NCI-H2029 treated with DMSO at 0.1 percent for 48 hours (cell line): ENCODE results near the gene MYL10.

Experiments
- DNase-seq: peaks from one replicate; lab custom pipeline; 2025; lab: John Stamatoyannopoulos, UW

The MYL10 gene

GRCh38 chr7:101629171-101629570, at the start of gene MYL10:
Gene MYL10, minus strand, starts transcription at chr7:101629296. Its CDS starts 178 bp downstream, at chr7:101629118.
- no peak for DNase-seq

- no peak for DNase-seq
Observed at GRCh38 chr7:101678658-101679057, 49.6 kb upstream of the MYL10 start.

GRCh38 chr7:101677797-101678479, 48.8 kb upstream of the MYL10 start:
- DNase-seq, result no peak

DNA sequence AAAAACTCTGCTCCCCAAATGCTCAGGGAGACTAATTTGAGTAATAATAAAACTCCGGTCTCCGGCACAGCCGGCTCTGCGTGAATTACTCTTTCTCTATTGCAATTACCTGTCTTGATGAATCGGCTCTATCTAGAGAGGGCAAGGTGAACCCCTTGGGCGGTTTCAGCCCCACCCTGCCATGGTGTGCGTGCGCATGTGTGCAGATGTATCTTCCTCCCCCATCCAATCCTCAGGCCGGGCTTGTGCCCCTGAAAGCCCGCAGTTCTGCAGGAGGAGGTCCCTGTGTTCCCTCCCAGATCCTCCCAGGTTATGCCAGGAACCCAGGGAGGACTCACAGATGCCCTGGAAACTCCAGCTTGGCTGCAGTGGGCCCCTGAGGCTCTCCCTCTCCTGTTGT, 48.3 kb upstream of the MYL10 start:
- no peak for DNase-seq

GRCh38 chr7:101676956-101677355, 47.9 kb upstream of the MYL10 start:
- DNase-seq, result no peak

- DNase-seq, result no peak
Observed at GRCh38 chr7:101676062-101676598, 47.0 kb upstream of the MYL10 start.

DNA sequence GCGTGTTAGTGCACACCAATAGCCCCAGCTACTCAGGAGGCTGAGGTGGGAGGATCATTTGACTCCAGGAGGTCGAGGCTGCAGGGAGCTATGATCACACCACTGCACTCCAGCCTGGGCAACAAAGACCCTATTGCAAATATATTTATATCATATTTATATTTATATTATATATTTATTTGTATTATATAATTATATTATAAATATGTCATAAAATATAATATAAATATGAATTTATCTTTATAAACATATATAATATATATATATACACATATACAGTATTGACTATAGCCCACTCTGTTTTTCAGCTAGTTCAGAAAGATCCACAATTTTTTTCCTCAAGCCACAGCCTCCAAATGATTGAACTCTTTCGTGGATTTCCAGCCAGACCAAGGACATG, 45.3 kb upstream of the MYL10 start:
- DNase-seq, result no peak

DNA sequence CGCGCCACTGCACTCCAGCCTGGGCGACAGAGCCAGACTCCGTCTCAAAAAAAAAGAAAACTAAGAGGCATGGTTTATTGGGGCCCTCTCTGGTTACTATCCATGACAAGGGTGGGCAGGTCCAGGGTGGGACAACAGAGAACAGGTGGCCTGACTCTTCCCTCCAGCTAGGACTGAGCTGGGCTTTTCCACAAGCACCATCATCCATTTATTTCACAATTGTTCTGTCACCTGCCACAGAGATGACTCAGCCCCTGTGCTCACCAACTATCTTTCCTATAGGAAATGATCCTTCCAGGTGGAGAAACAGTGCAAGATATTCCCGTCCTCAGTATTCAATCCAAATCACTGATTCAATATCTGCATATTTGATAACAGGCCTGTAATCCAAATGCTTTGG, 44.9 kb upstream of the MYL10 start:
- DNase-seq, result no peak

DNA sequence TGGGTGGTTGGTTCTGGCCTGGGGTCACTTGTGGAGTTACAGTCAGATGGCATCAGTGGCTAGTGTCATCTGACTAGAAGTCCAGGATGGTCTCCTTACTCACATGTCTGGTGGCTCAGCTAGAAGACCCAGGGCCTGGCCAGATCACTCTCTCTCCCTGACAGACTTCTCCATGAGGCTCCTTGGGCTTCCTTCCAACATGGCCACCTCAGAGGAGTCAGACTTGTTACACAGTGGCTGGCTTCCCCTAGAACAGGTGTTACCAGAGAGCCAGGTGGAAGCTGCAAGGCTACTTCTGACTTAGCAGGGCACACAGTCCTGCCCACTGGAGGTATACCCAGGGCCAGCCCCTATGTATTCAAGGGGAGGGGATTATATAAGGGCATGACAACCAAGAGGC, 44.2 kb upstream of the MYL10 start:
- DNase-seq, result no peak

- DNase-seq, result no peak
Observed at GRCh38 chr7:101671371-101672356, 42.6 kb upstream of the MYL10 start.

- DNase-seq, result no peak
Observed at GRCh38 chr7:101669307-101669706, 40.2 kb upstream of the MYL10 start.

DNA sequence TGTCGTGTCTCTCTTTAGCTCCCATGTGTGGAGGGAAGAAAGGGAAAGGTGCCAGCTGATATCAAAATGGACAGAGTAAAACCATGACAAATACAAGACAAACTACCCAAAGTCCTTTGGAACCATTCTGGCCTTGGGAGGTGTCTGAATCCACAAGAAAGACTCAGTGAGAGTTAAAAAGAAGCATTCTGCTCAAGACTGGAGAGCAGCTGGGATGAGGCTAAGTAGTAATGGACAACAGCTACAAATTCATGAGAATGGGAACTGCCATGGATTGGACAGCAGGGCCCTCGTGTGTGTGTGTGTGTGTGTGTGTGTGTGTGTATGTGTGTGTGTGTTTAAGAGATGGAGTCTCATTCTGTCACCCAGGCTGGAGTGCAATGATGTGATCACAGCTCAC, 39.6 kb upstream of the MYL10 start:
- no peak for DNase-seq

- no peak for DNase-seq
Observed at GRCh38 chr7:101667920-101668319, 38.8 kb upstream of the MYL10 start.

- DNase-seq, result no peak
Observed at GRCh38 chr7:101667399-101667798, 38.3 kb upstream of the MYL10 start.

DNA sequence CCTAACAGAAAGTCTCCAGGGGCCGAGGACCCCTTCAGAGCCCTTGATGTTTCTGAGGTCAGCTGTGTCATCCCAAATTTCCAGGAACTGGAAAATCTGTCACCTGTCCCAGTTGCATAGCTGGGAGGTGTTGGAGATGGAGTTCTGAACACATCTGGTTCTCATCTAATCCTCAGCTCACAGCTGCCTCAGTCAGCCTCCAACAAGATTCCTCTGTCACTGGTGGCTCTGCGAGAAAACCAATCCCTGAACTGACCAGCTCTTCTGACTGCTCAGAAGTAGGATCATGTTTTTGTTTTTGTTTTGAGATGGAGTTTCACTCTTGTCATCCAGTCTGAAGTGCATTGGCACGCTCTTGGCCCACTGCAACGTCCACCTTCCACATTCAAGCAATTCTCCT, 37.6 kb upstream of the MYL10 start:
- no peak for DNase-seq

DNA sequence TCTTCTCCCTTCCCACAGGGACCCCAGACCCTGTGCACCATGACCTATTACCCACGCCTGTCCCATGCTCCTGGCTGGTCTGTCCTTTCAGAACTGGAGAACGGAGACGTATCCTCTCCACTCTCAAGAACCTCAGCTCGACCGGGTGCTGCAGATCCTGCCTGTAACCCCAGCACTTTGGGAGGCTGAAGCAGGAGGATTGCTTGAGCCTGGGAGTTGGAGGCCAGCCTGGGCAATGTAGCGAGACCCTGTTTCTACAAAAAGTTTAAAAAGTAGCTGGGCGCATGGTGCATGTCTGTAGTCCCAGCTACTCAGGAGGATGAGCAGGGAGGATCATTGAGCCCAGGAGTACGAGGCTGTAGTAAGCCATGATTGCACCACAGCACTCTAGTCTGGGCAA, 37.2 kb upstream of the MYL10 start:
- no peak for DNase-seq

- DNase-seq, result no peak
Observed at GRCh38 chr7:101664893-101665471, 35.9 kb upstream of the MYL10 start.

DNA sequence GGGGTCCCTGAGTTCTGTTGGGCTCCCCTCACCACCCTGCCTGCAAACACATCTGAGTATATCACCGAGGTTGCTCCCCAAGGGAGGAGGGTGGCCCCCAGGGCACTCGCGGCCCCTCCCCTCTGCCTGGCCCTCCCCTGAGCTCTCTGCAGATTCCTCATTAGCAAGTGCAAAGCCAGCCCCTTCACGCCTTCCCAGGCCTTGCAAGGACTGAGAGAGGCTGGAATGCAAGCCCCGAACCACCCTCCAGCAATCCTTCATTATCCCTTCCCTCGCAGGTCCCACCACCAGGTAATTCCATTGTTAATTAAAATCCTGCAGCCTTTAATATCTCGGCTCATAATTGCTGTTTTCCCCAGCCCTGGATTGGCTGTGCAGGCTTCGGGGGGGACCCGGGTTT, 35.3 kb upstream of the MYL10 start:
- DNase-seq, result no peak

- no peak for DNase-seq
Observed at GRCh38 chr7:101663747-101664146, 34.7 kb upstream of the MYL10 start.

DNA sequence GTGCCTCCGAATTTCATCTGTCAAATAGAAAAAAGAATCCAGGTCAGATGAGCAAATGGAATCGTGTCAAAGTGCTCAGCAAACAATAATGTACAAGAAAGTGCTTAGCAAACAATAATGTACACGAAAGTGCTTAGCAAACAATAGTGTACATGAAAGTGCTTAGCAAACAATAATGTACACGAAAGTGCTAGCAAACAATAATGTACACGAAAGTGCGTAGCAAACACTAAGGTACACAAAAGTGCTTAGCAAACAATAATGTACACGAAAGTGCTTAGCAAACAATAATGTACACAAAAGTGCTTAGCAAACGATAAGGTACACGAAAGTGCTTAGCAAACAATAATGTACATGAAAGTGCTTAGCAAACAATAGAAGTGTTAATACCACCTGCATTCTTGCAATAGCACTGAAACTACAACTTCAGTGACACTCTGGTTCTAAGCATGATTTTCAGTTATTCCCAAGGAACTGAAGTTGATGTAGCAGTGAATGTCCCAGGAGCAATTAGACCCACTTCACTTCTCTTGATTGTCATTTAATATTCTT, 33.4 kb upstream of the MYL10 start:
- DNase-seq, result no peak

DNA sequence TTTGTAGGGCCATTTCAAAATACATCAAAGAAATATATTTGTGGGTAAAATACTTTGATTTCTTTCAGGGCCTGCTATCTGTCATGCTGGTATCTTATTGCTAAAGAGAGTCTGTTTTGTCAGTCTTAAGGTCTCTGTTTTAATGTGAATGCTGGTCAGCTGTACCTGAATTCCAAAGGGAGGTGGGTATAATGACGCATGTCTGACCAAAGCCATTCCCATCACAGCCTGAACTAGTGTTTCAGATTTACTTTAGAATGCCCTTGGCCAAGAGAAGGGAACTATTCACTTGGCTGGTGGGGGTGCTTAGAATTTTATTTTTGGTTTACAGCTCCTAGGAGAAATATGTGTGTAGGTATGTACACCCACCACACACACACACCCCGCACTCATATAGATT, 30.6 kb upstream of the MYL10 start:
- DNase-seq, result no peak

DNA sequence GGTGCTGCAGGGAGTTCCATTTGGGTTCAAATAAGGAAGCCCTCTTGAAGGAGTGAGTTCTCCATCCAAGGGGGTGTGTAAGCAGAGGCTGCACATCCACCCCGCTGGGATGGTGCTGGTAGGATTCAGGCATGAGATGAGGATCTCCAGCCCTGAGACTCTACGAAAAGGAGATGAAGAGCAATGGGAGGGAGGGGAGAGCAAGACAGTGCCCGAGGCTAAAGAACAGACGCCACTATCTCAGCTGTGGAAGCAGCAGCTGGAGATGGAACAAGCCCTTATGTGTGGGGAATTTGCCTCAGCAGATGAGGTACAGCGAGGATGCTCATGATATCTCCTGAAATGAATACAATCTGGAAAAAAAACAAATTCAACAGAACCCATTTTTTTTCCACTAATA, 28.1 kb upstream of the MYL10 start:
- no peak for DNase-seq
